Activated CD8-positive, alpha-beta memory T cell treated with anti-CD3 and anti-CD28 coated beads, Interleukin-2, amount 50 U/mL, for 24 hours (primary cell): ENCODE data around the gene ATAD3C.
A peak's percentile ranks its signal among the peaks of the same experiment; 100 is the strongest.

Source experiments
- DNase-seq: peaks from one replicate; pipeline ENCODE4 v3.0.0-alpha.2; 2020; ENCODE audit errors: extremely low read depth

ATAD3C gene

GRCh38 chr1:1431845-1432273, 17.6 kb upstream of the ATAD3C start:
- no peak for DNase-seq

GRCh38 chr1:1432274-1432950, 17.1 kb upstream of the ATAD3C start:
- no peak for DNase-seq

- no peak for DNase-seq
Measured at GRCh38 chr1:1432951-1433803, 16.3 kb upstream of the ATAD3C start.

- DNase-seq = peak; percentile 23
Measured at GRCh38 chr1:1433804-1434130, 15.7 kb upstream of the ATAD3C start.

GRCh38 chr1:1434131-1434823, 15.2 kb upstream of the ATAD3C start:
- no peak for DNase-seq

GRCh38 chr1:1434824-1435105, 14.7 kb upstream of the ATAD3C start:
- no peak for DNase-seq

GRCh38 chr1:1435106-1435903, 14.2 kb upstream of the ATAD3C start, which contains the start of gene VWA1:
Gene VWA1, plus strand, starts transcription at chr1:1435690. Its CDS starts 59 bp downstream, at chr1:1435749.
- DNase-seq = no peak

GRCh38 chr1:1435911-1436629, 13.4 kb upstream of the ATAD3C start:
- no peak for DNase-seq

- DNase-seq = no peak
Measured at GRCh38 chr1:1436630-1437032, 12.9 kb upstream of the ATAD3C start.

- no peak for DNase-seq
Measured at GRCh38 chr1:1437033-1437903, 12.2 kb upstream of the ATAD3C start.

GRCh38 chr1:1437904-1438376, 11.5 kb upstream of the ATAD3C start:
- no peak for DNase-seq

- DNase-seq = no peak
Measured at GRCh38 chr1:1438531-1439381, 10.7 kb upstream of the ATAD3C start.

- DNase-seq = no peak
Measured at GRCh38 chr1:1439546-1440261, 9.8 kb upstream of the ATAD3C start.

GRCh38 chr1:1440262-1441001, 9.1 kb upstream of the ATAD3C start:
- DNase-seq = no peak

GRCh38 chr1:1441002-1441888, 8.2 kb upstream of the ATAD3C start:
- no peak for DNase-seq

GRCh38 chr1:1442069-1442770, 7.3 kb upstream of the ATAD3C start:
- DNase-seq = no peak
